ENCODE measurements around the gene ADGRA1.
"Not testable (repeated sequence)": the region's sequence is repeated elsewhere in the genome, so short reads cannot be mapped to it uniquely, and the experiment has no call there.

ADGRA1 gene

GRCh38 chr10:133142523-133143199 is 54.9 kb downstream of the ADGRA1 start:
- DNase-seq (ENCODE audit: low spot score): no peak

GRCh38 chr10:133143200-133143533 is 55.4 kb downstream of the ADGRA1 start:
- DNase-seq (ENCODE audit: low spot score): no peak

DNA sequence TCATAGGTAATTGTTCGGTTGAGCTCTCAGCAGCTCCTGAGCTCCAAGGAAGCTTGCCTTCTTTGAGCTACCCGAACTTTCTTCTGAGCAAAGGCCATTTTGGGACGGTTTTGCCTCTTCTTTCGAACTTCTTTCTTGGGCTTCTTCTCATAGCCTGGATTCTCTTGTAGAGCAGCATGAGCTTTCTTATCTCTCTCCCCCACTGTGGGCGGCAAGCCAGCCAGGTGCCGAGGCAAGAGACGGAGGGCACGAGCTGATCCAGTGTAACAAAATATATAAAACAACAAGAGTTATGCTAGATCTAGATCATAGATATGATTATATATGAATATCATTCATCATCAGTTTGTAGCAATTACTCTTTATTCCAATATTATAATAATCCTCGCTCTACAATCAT is 55.8 kb downstream of the ADGRA1 start:
- DNase-seq (ENCODE audit: low spot score): no peak

DNA sequence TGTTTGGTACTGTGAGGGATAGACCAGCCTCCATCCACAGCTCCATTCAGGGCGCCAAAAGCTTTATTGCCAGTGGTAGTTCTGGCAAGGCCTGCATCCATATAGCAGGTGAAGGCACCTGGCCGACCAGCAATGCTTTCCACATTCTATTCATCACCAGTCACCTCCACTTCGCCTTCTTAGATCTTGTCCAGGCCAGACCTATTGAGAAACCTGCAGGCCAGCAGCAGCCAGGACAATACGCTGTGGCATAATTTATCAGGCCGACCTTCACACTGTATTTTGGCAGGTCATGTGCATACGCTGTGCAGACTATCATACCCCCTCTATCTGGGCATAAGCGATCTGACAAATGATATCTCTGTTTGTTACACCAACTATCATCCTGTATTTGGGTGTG is 57.0 kb downstream of the ADGRA1 start:
- DNase-seq (ENCODE audit: low spot score): no peak

- DNase-seq (ENCODE audit: low spot score): no peak
These were observed 62.5 kb downstream of the ADGRA1 start for GRCh38 chr10:133150226-133150625.

- no peak for DNase-seq (ENCODE audit: low spot score)
These were observed 62.9 kb downstream of the ADGRA1 start for GRCh38 chr10:133150656-133151055.

DNA sequence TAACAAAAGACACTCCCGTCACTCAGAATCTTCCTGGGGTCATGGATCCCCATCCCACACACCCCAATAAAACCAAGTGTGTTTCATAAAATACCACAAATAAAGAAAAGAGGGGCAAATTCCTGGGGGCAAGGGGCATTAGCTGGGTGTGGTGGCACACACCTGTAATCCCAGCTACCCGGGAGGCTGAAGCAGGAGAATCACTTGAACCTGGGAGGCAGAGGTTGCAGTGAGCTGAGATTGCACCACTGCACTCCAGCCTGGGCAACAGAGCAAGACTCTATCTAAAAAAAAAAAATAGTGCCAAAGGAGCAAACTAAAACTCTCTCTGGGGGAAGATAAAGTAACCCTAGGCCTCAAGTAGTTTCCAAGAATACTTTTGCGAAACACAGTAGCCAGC is 63.3 kb downstream of the ADGRA1 start:
- not testable (repeated sequence) for DNase-seq (ENCODE audit: low spot score)

- no peak for DNase-seq (ENCODE audit: low spot score)
These were observed 63.8 kb downstream of the ADGRA1 start for GRCh38 chr10:133151543-133151972.

DNA sequence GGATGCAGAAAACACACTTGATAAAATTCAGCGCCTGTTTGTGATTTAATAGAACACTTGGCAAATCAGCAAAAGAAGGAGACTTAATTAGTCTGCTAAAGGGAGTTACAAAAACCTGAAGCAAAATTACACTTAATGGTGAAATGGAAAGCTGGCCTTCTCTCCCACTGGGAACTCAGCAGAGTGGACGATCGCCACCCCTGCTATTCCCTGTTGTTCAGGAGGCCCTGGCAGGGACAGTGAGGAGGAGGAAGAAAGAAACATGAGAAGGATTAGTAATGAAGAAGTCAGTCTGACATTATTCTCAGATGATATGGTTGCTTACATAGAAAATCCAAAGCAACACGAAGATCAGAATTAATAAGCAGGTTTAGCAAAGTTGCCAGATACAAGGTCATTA is 66.7 kb downstream of the ADGRA1 start:
- no peak for DNase-seq (ENCODE audit: low spot score)

DNA sequence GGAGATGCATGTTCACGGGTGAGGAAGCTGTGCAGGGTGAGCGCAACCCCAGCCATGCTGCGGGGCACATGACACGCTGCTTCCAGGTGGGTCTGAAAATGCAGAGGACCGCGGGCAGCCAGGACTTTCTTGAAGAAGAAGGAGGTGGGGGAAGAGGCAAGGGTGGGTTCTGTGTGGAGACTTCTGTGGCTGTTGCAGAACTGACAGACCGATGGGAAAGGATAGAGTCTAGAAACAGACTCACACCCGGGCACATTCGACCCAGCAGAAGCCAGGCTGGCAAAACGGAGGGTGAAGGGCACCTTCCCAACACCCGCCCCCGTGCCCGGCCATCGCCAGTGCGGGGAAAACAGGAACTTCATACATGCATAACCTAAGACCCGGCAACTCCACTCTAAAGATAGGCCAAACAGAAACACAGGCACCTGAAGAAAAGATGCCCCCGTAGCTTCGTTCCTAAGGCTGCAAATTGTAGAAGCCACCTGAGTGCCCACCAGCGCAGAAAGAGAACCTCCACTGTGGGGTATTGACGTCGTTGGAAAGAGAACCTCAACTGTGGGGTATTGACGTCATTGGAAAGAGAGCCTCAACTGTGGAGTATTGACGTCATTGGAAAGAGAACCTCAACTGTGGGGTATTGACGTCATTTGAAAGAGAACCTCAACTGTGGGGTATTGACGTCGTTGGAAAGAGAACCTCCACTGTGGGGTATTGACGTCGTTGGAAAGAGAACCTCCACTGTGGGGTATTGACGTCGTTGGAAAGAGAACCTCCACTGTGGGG is 67.5 kb downstream of the ADGRA1 start:
- DNase-seq (ENCODE audit: low spot score): no peak

GRCh38 chr10:133156674-133157579 is 69.2 kb downstream of the ADGRA1 start:
- DNase-seq (ENCODE audit: low spot score): no peak

GRCh38 chr10:133157662-133158436 is 70.1 kb downstream of the ADGRA1 start:
- DNase-seq (ENCODE audit: low spot score): no peak

DNA sequence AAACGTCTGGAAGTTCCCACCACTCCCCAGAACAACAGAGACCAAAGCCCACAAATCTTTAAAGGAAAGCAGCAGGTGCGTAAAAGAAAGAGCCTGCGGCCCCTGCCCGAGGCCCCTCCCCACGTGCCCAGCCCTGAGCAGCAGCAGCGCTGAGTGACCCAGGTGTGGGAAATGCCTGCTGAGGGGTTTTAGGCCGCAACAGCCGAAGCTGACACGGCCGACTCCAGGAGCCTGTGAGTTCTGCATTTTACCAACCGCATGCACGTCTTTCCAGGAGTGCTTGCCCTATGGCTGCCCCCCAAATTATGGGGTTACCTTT is 70.7 kb downstream of the ADGRA1 start:
- DNase-seq (ENCODE audit: low spot score): no peak

DNA sequence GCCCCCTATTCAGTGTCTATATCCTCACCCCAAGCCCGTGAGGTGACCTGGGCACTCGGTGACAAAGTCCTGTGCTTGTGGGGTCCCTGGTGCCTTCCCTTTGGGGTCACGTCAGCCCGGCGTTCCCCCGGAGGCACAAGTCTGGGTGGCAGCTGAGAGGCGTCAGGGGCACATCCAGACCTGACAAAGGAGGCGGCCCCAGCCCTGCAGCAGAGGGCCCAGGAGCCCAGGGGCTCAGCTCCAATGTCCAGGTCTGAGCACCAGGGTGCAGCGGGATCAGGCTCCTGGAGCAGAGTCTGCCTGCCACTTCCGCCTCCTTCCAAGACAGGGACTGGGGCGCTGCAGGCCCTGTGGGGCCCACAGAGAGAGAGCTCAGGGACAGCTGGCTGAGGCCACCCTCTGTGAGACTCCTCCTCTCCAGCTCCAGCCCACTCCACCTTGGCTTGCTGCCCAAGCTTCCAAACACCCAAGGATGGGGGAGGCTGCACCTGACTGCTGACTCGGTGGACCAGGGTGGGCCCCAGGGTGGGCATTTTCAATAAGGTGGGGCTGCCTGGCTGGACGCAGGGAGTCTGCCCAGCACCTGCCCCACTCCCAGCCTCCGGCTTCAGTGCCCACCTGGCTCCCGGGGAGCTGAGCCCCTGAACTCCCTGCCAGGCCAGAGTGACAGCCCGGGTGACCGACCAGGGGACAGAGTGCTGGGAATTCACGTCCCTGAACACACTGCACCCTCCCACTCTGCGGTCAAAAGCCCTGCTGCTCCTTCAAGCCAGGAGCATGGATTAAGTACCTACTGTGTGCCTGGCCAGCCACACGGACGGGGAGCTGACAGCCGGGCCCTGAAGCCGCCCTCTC is 71.3 kb downstream of the ADGRA1 start:
- no peak for DNase-seq (ENCODE audit: low spot score)

GRCh38 chr10:133159611-133159949 is 71.9 kb downstream of the ADGRA1 start:
- DNase-seq (ENCODE audit: low spot score): no peak

DNA sequence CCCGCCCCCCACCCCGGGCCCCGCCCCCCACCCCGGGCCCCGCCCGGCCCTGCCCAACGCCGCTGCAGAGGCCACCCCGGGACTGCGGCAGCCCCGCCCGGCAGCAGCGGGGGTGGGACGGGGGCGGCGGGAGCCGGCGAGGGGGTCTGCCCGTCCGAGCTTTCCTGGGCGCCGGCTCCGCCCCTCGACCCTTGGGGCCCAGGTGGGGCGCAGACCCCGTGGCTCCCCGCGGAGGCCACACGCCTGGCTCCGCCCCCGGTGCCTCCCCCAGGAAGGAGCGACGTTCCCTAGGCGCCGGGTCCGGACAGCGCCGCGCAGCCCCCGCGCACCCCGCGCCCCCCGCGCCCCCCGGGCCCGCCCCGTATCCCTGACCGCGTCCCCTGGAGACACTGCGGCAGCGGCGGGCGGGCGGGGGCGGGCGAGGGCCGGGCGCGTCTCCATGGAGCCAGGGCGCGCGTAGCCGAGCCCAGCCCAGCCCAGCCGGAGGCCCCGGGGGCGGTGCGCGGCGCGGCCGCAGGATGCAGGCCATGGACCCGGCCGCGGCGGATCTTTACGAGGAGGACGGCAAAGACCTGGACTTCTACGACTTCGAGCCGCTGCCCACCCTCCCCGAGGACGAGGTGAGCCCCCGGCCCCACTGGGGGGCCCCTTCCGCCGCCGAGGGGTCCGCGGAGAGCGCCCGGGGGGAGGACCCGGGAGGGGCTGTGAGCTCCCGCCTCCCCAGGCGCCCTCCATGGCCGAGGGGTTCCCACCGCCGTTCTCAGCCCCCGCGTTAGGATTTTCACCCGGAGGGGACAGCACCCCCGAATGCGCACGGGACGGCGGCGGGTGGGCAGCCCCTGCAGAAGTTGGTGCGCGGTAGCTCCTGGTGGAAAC is 72.5 kb downstream of the ADGRA1 start, which contains the start of gene KNDC1:
TSS of gene KNDC1 (plus strand) at position 270 of the 876 bp plus-strand sequence. CDS start at position 519, 249 bp downstream.
- DNase-seq (ENCODE audit: low spot score): no peak

DNA sequence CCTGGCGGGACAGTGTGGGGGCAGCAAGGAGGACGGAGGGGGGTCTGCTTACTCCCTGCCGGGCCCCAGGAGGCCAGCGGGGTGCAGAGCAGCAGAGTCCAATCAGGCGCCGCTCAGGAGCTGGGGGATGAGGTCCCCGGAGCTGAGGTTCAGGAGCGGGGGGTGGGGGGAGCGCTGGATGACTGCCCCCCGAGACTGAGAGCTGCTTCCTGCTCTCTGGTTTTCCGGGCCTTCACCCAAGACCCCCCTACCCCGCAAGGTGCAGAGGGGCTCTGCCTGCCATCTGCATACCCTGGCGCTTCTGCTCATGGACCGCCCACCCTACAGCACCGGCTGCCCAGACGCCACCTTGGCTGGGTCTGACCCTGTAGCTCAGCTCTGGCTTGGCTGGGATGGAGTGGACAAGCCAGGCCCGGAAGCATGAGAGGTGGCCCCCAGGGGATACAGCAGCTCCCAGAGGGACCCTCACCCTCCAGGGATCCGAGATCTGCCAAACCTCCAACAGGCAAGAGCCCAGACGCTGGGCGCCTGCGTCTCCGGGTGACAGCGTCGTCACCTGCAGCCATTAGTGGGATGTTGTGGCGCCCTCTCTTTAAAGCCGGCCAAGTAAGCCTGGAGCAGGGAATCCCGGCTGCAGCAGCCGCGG is 73.2 kb downstream of the ADGRA1 start:
- DNase-seq (ENCODE audit: low spot score): no peak

GRCh38 chr10:133161486-133162109 is 73.9 kb downstream of the ADGRA1 start:
- no peak for DNase-seq (ENCODE audit: low spot score)

Data from SK-N-DZ (cell line).